HL-60 (cell line): ENCODE results near the gene CNIH3.

Experiments used
- POLR2AphosphoS5 ChIP-seq: IDR thresholded peaks from 2 replicates; pipeline ENCODE4 v1.6.1; 2012; ENCODE audit warnings: low read depth
- REST ChIP-seq: IDR thresholded peaks from 2 replicates; pipeline ENCODE4 v1.6.1; 2012; ENCODE audit warnings: low read depth; ENCODE audit not compliant: insufficient replicate concordance
- TF ChIP-seq, protein P1 (sequence below): IDR thresholded peaks from one replicate; pipeline ENCODE4 v1.5.1; 2011; ENCODE audit warnings: low read length, control low read depth, inconsistent platforms; ENCODE audit not compliant: insufficient read depth

GRCh38 chr1:224641030-224641429 lies 24.9 kb downstream of the CNIH3 start:
- TF ChIP-seq, protein P1, sequence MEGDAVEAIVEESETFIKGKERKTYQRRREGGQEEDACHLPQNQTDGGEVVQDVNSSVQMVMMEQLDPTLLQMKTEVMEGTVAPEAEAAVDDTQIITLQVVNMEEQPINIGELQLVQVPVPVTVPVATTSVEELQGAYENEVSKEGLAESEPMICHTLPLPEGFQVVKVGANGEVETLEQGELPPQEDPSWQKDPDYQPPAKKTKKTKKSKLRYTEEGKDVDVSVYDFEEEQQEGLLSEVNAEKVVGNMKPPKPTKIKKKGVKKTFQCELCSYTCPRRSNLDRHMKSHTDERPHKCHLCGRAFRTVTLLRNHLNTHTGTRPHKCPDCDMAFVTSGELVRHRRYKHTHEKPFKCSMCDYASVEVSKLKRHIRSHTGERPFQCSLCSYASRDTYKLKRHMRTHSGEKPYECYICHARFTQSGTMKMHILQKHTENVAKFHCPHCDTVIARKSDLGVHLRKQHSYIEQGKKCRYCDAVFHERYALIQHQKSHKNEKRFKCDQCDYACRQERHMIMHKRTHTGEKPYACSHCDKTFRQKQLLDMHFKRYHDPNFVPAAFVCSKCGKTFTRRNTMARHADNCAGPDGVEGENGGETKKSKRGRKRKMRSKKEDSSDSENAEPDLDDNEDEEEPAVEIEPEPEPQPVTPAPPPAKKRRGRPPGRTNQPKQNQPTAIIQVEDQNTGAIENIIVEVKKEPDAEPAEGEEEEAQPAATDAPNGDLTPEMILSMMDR = no peak
- TF ChIP-seq REST = no peak
- TF ChIP-seq POLR2AphosphoS5 = no peak
